ENCODE measurements around the gene OR5B17. TPM values are rescaled to one million over a fixed set of nuclear protein-coding genes. Genes with fewer than 3 reads are reported as not detected.

Gene OR5B17
- total and polyA plus RNA-seq, 2 of the 8 experiments (the other 6 are each of a cell fraction or from before 2014, with no cell fraction given): not detected

- no peak overlapping the region for H4K5ac ChIP-seq (ENCODE audit: insufficient read length, low read depth, low read length)
- H3K4ac ChIP-seq (replicated peaks; ENCODE audit: insufficient read length, low read depth, low read length): no peak overlapping the region
- H3K23me2 ChIP-seq (ENCODE audit: low read depth, low read length): no peaks in the 10 kb centered on the region
- H4K8ac ChIP-seq (ENCODE audit: extremely low read depth, insufficient read depth, low read length): no peak overlapping the region
- H4K91ac ChIP-seq (replicated peaks; ENCODE audit: insufficient read length, low read length): no peak overlapping the region
- no peak overlapping the region for H2BK20ac ChIP-seq (ENCODE audit: low read length)
- ChIA-PET POLR2A (ENCODE audit: partially characterized antibody) (interaction anchor here (0.6 kb wide), 1 partner anchor 123 kb away, joined by 3 read pairs; no protein-coding TSS in a partner anchor), CTCF (ENCODE audit: partially characterized antibody) (no interaction called here)
- no peak overlapping the region for H3K4me3 ChIP-seq (ENCODE audit: extremely low read depth in 1 of 4, insufficient read depth in 2 of 4, low read depth in 3 of 4, low read length in 4 of 4)
- H2AK5ac ChIP-seq (ENCODE audit: low read depth, low read length): no peak overlapping the region
- no peak overlapping the region for H2BK120ac ChIP-seq (replicated peaks; ENCODE audit: low read depth, low read length)
- no peak overlapping the region for H3K18ac ChIP-seq (ENCODE audit: extremely low read depth, low read length)
- DNase-seq (ENCODE audit: low read depth in 1 of 2, low spot score in 2 of 2) (no peak), FAIRE-seq (no peak)
- H2BK15ac ChIP-seq (ENCODE audit: low read length): no peak overlapping the region
- H3K36me3 ChIP-seq (ENCODE audit: control insufficient read depth in 2 of 4, insufficient read depth in 4 of 4, low read length in 3 of 4): no peaks in the 10 kb centered on the region
- H2AFZ ChIP-seq (ENCODE audit: low read length): no peak overlapping the region
- no peak overlapping the region for H3K56ac ChIP-seq (replicated peaks; ENCODE audit: insufficient read length, low read depth, low read length)
- no peak overlapping the region for H3K23ac ChIP-seq (ENCODE audit: insufficient read length)
- no peak overlapping the region for H2BK5ac ChIP-seq (ENCODE audit: low read depth, low read length)
- TF ChIP-seq SAP30 (IDR thresholded peaks at IDR 0.05; ENCODE audit: insufficient read depth, insufficient replicate concordance, low read length) (no peak), SUZ12 (IDR thresholded peaks at IDR 0.05; ENCODE audit: low read length) (no peak), NANOG (IDR thresholded peaks at IDR 0.05; ENCODE audit: insufficient read depth, low read depth, low read length, poor library complexity, severe bottlenecking) (no peak), EGR1 (IDR thresholded peaks at IDR 0.05; ENCODE audit: borderline replicate concordance, low read depth, low read length) (no peak), POU5F1 (IDR thresholded peaks at IDR 0.05; ENCODE audit: low read depth, low read length) (no peak), CEBPB (IDR thresholded peaks at IDR 0.05; ENCODE audit: low read depth, low read length) (no peak), JUN (IDR thresholded peaks at IDR 0.05; ENCODE audit: low read depth, low read length) (no peak)
- no peak overlapping the region for H3K14ac ChIP-seq (ENCODE audit: insufficient read length)
- peaks cover 16 to 30% of the 10 kb centered on the region in 2 experiments for H3K9me3 ChIP-seq (ENCODE audit: insufficient read depth in 2 of 2, low read depth in 1 of 2, low read length in 1 of 2)
- no peaks in the 10 kb centered on the region for H4K20me1 ChIP-seq (replicated peaks in 1 of 2; ENCODE audit: control insufficient read depth in 1 of 2, insufficient read depth in 2 of 2, low read length in 2 of 2)
- no peaks in the 10 kb centered on the region for H3K79me1 ChIP-seq (ENCODE audit: low read depth, low read length)
- H3K9ac ChIP-seq (replicated peaks in 1 of 4; ENCODE audit: extremely low read depth in 1 of 4, low read depth in 3 of 4, low read length in 3 of 4): no peak overlapping the region
- H2BK12ac ChIP-seq (ENCODE audit: low read depth, low read length): no peak overlapping the region
- no peaks in the 10 kb centered on the region for H3K4me1 ChIP-seq (replicated peaks in 1 of 4; ENCODE audit: control insufficient read depth in 3 of 4, insufficient read depth in 4 of 4, low read length in 3 of 4)
- no peak overlapping the region for H3K4me2 ChIP-seq (ENCODE audit: insufficient read depth in 1 of 2, low read depth in 2 of 2, low read length in 2 of 2)
- 84% methylated on average over 9 of the region's 18 CpGs; no CpG with 5 or more reads in 1 of the 2 experiments for WGBS, 2 experiments (ENCODE audit: extremely low coverage in 1 of 2, insufficient coverage in 1 of 2, insufficient read length in 1 of 2, insufficient replicate concordance in 2 of 2, low coverage in 1 of 2, low lambda C conversion rate in 2 of 2, missing lambda C conversion rate in 1 of 2)
- no peaks in the 10 kb centered on the region for H3K27me3 ChIP-seq (replicated peaks in 1 of 4; ENCODE audit: control insufficient read depth in 3 of 4, extremely low read depth in 1 of 4, insufficient read depth in 3 of 4, low read length in 3 of 4)
- H3K79me2 ChIP-seq (ENCODE audit: control insufficient read depth in 1 of 2, insufficient read depth in 2 of 2, low read length in 2 of 2): no peaks in the 10 kb centered on the region
- H3K27ac ChIP-seq (ENCODE audit: low read depth, low read length): no peak overlapping the region
Measured at GRCh38 chr11:58390551-58391063, 31.7 kb upstream of the OR5B17 start.
